H1 (cell line): ENCODE results near the gene CYGB. TPM values are rescaled to one million over a fixed set of nuclear protein-coding genes. Genes with fewer than 3 reads are reported as not detected.

Source experiments
- E2F6 ChIP-seq: IDR thresholded peaks from 2 replicates; pipeline ENCODE4 v1.6.1; 2012; ENCODE audit warnings: inconsistent platforms
- FOSL1 ChIP-seq: IDR thresholded peaks from 2 replicates; pipeline ENCODE4 v1.6.1; 2011; ENCODE audit warnings: mild to moderate bottlenecking, low read depth, low read length, moderate library complexity; ENCODE audit not compliant: insufficient read depth
- HDAC6 ChIP-seq: IDR thresholded peaks from one replicate; pipeline ENCODE4 v1.7.1; 2012; ENCODE audit warnings: low read depth, mild to moderate bottlenecking, inconsistent platforms, low read length, moderate library complexity
- MAFK ChIP-seq: IDR thresholded peaks from 2 replicates; pipeline ENCODE4 v1.6.1; 2012; ENCODE audit warnings: low read depth, mild to moderate bottlenecking, improper control_type of control experiment, low read length
- NRF1 ChIP-seq: IDR thresholded peaks from 2 replicates; pipeline ENCODE4 v1.6.1; 2011; ENCODE audit warnings: mild to moderate bottlenecking, low read depth, low read length, improper control_type of control experiment
- RFX5 ChIP-seq: IDR thresholded peaks from 2 replicates; pipeline ENCODE4 v1.6.1; 2011; ENCODE audit warnings: low read depth, low read length, improper control_type of control experiment, borderline replicate concordance
- TAF1 ChIP-seq: IDR thresholded peaks from 2 replicates; pipeline ENCODE4 v1.6.1; 2011; ENCODE audit warnings: mild to moderate bottlenecking, low read depth, low read length
- YY1 ChIP-seq: IDR thresholded peaks from 2 replicates; pipeline ENCODE4 v1.6.1; 2011; ENCODE audit warnings: low read depth, mild to moderate bottlenecking, low read length
- polyA plus RNA-seq, 7 experiments: library from polyadenylated mRNA; depleted of rRNA in 3 of 7; stranded (reverse) in 5 of 7; unstranded in 2 of 7; fragments of >200 nt in 5 of 7; fragments of 200-250 nt in 2 of 7; gene quantifications; 1 replicate in 5 of 7; 2 replicates in 1 of 7; 4 replicates in 1 of 7; pipeline versions ENCODE4 v1.2.1 to v1.2.3, GENCODE V29; 2011 to 2013; ENCODE audit warnings: missing spikeins in 2 of 7, mixed read lengths in 2 of 7
- total RNA-seq: library from RNA; stranded (reverse); fragmentation: NEBNext Ultra II Directional; extraction: Animal tissue kit (Norgen Biotek cat#: 25700); gene quantifications from 2 replicates; pipeline ENCODE4 v1.2.1, GENCODE V29; 2021

Gene CYGB
- total and polyA plus RNA-seq, 2 of the 8 experiments (the other 6 are each of a cell fraction or from before 2014, with no cell fraction given), result 2.7 to 3.7 TPM

GRCh38 chr17:76481071-76481655 lies 56.3 kb downstream of the CYGB start (continued):
- no peak for TF ChIP-seq YY1
- no peak for TF ChIP-seq HDAC6
- no peak for TF ChIP-seq TAF1
- no peak for TF ChIP-seq RFX5
- TF ChIP-seq FOSL1, result no peak
- no peak for TF ChIP-seq E2F6
- TF ChIP-seq NRF1, result no peak
- no peak for TF ChIP-seq MAFK
